Testis (tissue), 3 donors: Measurements from ENCODE around the gene PRKG1. TPM values are rescaled to one million over a fixed set of nuclear protein-coding genes. Genes with fewer than 3 reads are reported as not detected.

Source experiments
- DNase-seq: peaks from one replicate; pipeline ENCODE4 v3.0.0-alpha.2; 2019
- H3K27ac ChIP-seq, 2 donors: fragments of 200-600 bp; sonication (generic); one replicate each; pipeline ENCODE4 v1.5.1; 2019
- H3K27me3 ChIP-seq: fragments of 200-600 bp; sonication (generic); one replicate; pipeline ENCODE4 v1.5.1; 2019
- H3K36me3 ChIP-seq: fragments of 200-600 bp; sonication (generic); one replicate; pipeline ENCODE4 v1.5.1; 2017; ENCODE audit warnings: low read depth; ENCODE audit errors: missing control alignments
- H3K4me1 ChIP-seq: fragments of 200-600 bp; sonication (generic); one replicate; pipeline ENCODE4 v1.5.1; 2019
- H3K4me3 ChIP-seq, 2 donors: fragments of 200-600 bp; sonication (generic); one replicate each; pipeline ENCODE4 v1.5.1; 2017 to 2019
- H3K9me3 ChIP-seq: fragments of 200-600 bp; sonication (generic); one replicate; pipeline ENCODE4 v1.5.1; 2017
- POLR2A ChIP-seq: fragments of 450-650 bp; IDR thresholded peaks from one replicate; pipeline ENCODE4 v1.6.1; 2017; ENCODE audit warnings: antibody characterized with exemption, mild to moderate bottlenecking, moderate library complexity
- WGBS, 2 donors: methylation state at CpG; one replicate each; pipeline ENCODE4 v1.1.5; 2018; 5-methylcytosine and 5-hydroxymethylcytosine counted together
- intact Hi-C: fragments of 100-400 bp; cut with DNase I; formaldehyde crosslinking; loops from one replicate; pipeline ENCODE4 v1.15.1; 2023; ENCODE audit warnings: low total_unique reads
- polyA plus RNA-seq: library from polyadenylated mRNA; stranded (reverse); fragments of 350-450 nt; fragmentation: Illumina TruSeq; extraction: RNeasy Lipid Tissue Mini Kit (QIAGEN cat#74804); gene quantifications from one replicate; pipeline ENCODE4 v1.2.3, GENCODE V29; 2014; ENCODE audit warnings: low read depth, low replicate concordance; ENCODE audit not compliant: insufficient read depth
- total RNA-seq, 2 donors: library from RNA; depleted of rRNA; stranded (reverse); fragments of >200 nt; gene quantifications; one replicate each; pipeline ENCODE4 v1.2.3, GENCODE V29; 2016
- TF ChIP-seq, protein P1 (sequence below), 3 experiments: fragments of 450-650 bp in 2 of 3; fragments of 200-600 bp in 1 of 3; sonication (generic) in 1 of 3; IDR thresholded peaks; one replicate each; pipeline ENCODE4 v1.5.1; 2016 to 2019; ENCODE audit warnings: antibody characterized with exemption in 3 of 3, mild to moderate bottlenecking in 2 of 3, moderate library complexity in 1 of 3

Gene PRKG1
- total and polyA plus RNA-seq, 3 donors from 2014 or later = 6.3 to 15.3 (median 12.5) TPM

DNA sequence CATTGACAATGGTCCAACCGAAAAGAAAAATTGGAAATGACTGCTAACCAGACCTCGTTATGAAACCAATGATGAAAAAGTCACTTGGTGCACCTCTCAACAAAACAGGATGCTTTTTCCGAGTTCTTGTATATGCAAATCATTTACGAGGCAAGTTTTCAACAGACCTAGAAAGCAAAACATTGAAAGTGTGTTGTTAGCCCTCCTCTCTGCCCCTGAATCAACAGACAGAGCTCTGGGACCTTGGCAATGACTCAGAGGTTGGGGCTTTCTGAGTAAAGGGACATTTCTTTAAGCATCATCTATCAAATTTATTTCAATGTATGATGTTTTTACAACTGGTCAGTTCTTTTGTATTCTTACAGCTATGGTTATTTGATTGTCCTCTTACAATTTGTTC, 1223.5 kb downstream of the PRKG1 start:
- no peak for TF ChIP-seq POLR2A
- TF ChIP-seq, protein P1, sequence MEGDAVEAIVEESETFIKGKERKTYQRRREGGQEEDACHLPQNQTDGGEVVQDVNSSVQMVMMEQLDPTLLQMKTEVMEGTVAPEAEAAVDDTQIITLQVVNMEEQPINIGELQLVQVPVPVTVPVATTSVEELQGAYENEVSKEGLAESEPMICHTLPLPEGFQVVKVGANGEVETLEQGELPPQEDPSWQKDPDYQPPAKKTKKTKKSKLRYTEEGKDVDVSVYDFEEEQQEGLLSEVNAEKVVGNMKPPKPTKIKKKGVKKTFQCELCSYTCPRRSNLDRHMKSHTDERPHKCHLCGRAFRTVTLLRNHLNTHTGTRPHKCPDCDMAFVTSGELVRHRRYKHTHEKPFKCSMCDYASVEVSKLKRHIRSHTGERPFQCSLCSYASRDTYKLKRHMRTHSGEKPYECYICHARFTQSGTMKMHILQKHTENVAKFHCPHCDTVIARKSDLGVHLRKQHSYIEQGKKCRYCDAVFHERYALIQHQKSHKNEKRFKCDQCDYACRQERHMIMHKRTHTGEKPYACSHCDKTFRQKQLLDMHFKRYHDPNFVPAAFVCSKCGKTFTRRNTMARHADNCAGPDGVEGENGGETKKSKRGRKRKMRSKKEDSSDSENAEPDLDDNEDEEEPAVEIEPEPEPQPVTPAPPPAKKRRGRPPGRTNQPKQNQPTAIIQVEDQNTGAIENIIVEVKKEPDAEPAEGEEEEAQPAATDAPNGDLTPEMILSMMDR (IDR thresholded peaks at IDR 0.05) = no peak
- Histone ChIP-seq H3K27me3 (no peaks in the 10 kb centered on the region), H3K27ac (no peak overlapping the region), H3K4me3 (no peak overlapping the region), H3K9me3 (no peaks in the 10 kb centered on the region), H3K4me1 (no peaks in the 10 kb centered on the region), H3K36me3 (no peaks in the 10 kb centered on the region)
- intact Hi-C loops = no loop called here
- DNase-seq = no peak
- 82% methylated on average over 4 of the region's 4 CpGs for whole genome bisulfite sequencing, 2 donors

DNA sequence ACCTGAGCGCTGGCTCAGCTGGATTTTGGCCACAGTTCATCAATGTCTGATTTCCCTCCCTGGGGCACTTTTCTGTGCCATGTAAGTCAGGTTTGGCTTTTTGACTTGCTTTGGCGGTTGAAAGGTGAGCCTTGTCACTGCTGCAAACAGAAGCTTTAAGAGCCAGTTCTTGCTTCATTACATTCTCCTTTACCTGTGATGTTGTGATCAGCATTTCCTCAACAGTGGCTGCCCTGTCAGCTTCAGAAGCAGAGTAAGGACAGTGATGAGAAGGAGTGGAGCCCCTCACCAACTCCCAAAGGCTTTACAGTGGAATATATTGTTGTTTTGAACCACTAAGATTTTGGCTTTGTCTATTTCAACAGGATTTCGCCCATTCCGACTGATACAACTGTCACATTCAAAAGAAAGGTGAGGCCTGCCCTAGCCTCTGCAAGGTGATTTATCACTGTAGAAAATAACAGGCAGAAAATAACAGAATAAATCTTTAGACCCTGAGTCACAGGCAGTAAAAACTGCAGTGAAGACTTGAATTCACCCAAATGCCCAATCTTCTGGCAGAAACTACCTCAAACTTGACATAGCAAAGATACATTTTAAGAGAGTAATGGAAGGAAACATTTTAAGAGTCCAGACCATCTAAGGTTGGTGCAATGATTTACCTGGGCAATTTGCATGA, 1226.5 kb downstream of the PRKG1 start:
- 88 to 92% methylated on average over 4 of the region's 4 CpGs for WGBS, 2 donors
- no peak for DNase-seq
- TF ChIP-seq, protein P1 (IDR thresholded peaks at IDR 0.05) = no peak
- TF ChIP-seq POLR2A = no peak

DNA sequence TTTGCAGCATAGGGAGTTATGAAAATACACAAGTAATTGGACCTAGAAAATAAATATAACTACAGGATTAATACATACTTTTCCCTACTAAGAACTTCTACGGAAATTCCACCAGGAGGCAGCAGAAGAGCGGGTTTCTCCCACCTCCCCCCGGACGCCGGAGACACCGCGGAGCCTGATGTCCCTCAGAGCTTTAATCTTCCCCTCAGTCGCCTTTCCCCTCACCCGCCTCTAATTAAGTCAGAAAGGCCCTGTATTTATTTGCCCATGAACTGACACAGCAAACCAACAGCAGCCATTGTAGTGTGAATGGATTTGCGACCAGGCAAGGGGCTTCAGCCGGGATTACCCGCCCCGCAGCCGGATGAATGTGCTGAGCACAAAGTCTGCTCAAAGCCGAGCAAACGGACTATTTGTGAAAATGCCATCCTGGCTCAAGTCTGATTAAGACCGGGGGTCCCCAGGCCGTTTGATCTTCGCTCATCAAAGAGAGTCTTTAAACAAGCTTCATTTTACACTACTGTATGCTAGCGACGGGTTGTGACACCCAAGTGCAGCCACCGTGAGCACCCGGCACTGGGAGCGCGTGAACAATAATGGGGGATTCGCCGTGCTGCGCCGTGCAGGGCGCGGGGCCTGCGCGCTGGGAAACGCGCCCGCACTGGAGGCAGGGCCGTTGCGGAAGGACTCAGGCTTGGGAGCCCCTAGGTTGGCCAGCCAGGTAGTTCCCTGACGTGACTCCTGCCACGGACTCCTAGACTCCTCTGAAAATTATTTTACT, 1234.2 kb downstream of the PRKG1 start:
- peak overlapping the region; percentile 32 to 65 for H3K4me3 ChIP-seq
- intact Hi-C loops = no loop called here
- H3K27ac ChIP-seq = no peak overlapping the region
- H3K36me3 ChIP-seq = no peaks in the 10 kb centered on the region
- no peaks in the 10 kb centered on the region for H3K27me3 ChIP-seq
- H3K4me1 ChIP-seq = peaks cover 3% of the 10 kb centered on the region
- peak; percentile 73 for DNase-seq
- no peaks in the 10 kb centered on the region for H3K9me3 ChIP-seq
- TF ChIP-seq, protein P1 (IDR thresholded peaks at IDR 0.05) = peak; percentile 48 to 61 (median 58)
- TF ChIP-seq POLR2A = no peak
- 1 to 3% methylated on average over 39 to 40 of the region's 40 CpGs for WGBS, 2 donors

More for the DNA sequence above, 1226.5 kb downstream of the PRKG1 start:
- no peak overlapping the region for H3K27ac ChIP-seq
- no peaks in the 10 kb centered on the region for H3K27me3 ChIP-seq
- H3K36me3 ChIP-seq = no peaks in the 10 kb centered on the region
- H3K4me1 ChIP-seq = no peaks in the 10 kb centered on the region
- no peak overlapping the region for H3K4me3 ChIP-seq
- no peaks in the 10 kb centered on the region for H3K9me3 ChIP-seq
- intact Hi-C loops = no loop called here

DNA sequence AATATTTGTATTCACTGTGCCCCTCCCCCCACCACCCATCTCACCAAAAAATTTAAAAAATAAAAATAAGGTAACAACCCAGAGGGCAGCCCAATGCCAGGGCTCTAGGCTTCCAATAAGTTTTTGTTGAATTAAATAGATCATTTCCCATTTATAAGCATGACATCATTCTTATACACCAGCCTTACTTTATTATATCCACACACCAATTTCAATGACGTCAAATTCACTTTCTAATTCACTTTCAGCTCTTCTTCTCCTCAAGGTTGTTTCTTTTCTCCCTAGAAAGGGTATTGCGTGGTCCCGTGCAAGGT, 1238.6 kb downstream of the PRKG1 start:
- intact Hi-C loops = loop anchor here (10.0 kb wide), 1 partner anchor 172 kb away; no protein-coding TSS in a partner anchor

More for the DNA sequence above, 1238.6 kb downstream of the PRKG1 start:
- WGBS, 2 donors = 12% methylated on average over 3 of the region's 3 CpGs
- H3K4me3 ChIP-seq = no peak overlapping the region
- no peaks in the 10 kb centered on the region for H3K9me3 ChIP-seq
- H3K4me1 ChIP-seq = peaks cover 10% of the 10 kb centered on the region
- no peak overlapping the region for H3K27ac ChIP-seq
- no peak for TF ChIP-seq POLR2A
- TF ChIP-seq, protein P1 (IDR thresholded peaks at IDR 0.05) = no peak
- no peak for DNase-seq
- H3K27me3 ChIP-seq = no peaks in the 10 kb centered on the region
- no peaks in the 10 kb centered on the region for H3K36me3 ChIP-seq
